Melanocyte of skin (primary cell): Measurements from ENCODE around the gene USPL1. TPM values are rescaled to one million over a fixed set of nuclear protein-coding genes. Genes with fewer than 3 reads are reported as not detected.

Experiments
- small RNA-seq, 2 donors: library from RNA; depleted of rRNA; stranded (forward); fragments of <200 nt; gene quantifications; one replicate each; pipeline ENCODE3, GENCODE V24; 2012
- total RNA-seq, 2 donors: library from RNA; depleted of rRNA; stranded (reverse); fragments of >200 nt; gene quantifications; 2 replicates each; pipeline ENCODE4 v1.2.3, GENCODE V29; 2012

The USPL1 gene
- total RNA-seq: 10 to 100 TPM; 14.1 to 17.3 TPM

DNA sequence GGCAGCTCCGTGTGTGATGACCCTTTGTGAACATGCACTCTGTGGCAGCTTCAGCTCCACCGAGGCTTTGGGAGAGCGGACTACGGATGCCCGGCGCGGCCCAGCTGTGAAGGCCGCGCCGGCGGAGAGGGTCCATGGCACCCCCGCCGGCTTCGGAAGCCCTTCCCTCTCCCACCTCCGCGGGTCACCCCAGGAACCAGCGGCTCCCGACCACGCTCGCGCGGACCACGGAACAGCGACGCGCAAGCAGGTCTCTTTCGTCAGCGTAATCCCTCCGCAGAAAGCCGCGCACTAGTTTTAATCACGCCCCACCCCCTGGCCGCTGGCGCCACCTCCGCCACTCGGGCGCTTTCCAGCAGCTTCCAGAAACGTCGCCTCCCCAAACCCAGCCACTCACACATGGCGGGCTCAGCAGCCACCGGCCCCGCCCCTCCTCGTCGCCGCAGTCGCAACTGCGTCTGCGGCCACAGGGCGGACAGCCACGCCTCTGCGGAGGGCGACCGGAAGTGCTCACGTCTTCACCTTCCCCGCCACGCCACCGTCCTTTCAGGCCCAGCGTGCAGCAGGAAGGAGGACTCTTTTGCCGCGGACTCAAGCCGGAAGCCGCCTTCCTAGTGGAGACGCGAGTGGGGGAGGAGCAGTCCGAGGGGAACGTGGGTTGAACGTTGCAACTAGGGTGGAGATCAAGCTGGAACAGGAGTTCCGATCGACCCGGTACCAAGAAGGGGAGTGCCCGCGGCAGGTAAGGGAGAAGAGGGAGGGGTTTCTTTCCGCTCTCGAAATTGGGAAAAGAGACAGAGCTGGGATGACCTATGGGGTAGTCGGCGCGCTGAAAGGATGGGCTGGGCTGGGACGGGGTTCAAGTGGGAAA is at the start of gene USPL1:
Gene USPL1 (plus strand): TSS at position 606 of the 871 bp plus-strand sequence. CDS start 3,221 bp downstream, outside the sequence.

Small RNA genes within 50 kb of the gene (small RNA-seq; reads per million reads assigned to genes)
- gene RF00017: 0 reads per million in 2 donors

Other genes starting within 250 kb of the USPL1 start
- not detected for gene UBE2L5, start 195.4 kb upstream of the USPL1 start, total RNA-seq
- gene HMGB1, start 152.0 kb upstream of the USPL1 start, total RNA-seq: 100 to 1,000 TPM in 1 of 2 donors, 10 to 100 TPM in 1; 74.3 to 115 TPM
- gene ALOX5AP, start 117.6 kb downstream of the USPL1 start, total RNA-seq: not detected